ENCODE results near the gene TOR1B.
"Not testable (repeated sequence)": the region's sequence is repeated elsewhere in the genome, so short reads cannot be mapped to it uniquely, and the experiment has no call there.

Gene TOR1B

GRCh38 chr9:129785866-129786265 is 17.1 kb upstream of the TOR1B start:
- TF ChIP-seq MYNN (tag by site-specific recombination; IDR thresholded peaks at IDR 0.05; ENCODE audit: borderline replicate concordance) (no peak), ZNF785 (tag by site-specific recombination; IDR thresholded peaks at IDR 0.05) (no peak), ZBTB7A (tag by site-specific recombination; IDR thresholded peaks at IDR 0.05; ENCODE audit: low read depth) (no peak), ZNF248 (tag by site-specific recombination; IDR thresholded peaks at IDR 0.05) (no peak), REPIN1 (tag by site-specific recombination; IDR thresholded peaks at IDR 0.05; ENCODE audit: low read depth) (no peak)
- CTCF ChIA-PET, result interaction anchor here (0.7 to 12.1 kb wide), 8 partner anchors 47 to 646 kb away, joined by 3 to 253 read pairs (median 6); partner anchors contain the start of gene ASB6
- Histone ChIP-seq H3K27ac (ENCODE audit: extremely low read depth, low read depth, low read length) (no peak overlapping the region), H3K4me1 (ENCODE audit: control insufficient read depth, insufficient read depth, low read length) (no peaks in the 10 kb centered on the region), H3K4me3 (ENCODE audit: low read depth, low read length) (no peak overlapping the region), H3K36me3 (ENCODE audit: control insufficient read depth in 2 of 2, insufficient read depth in 1 of 2, low read length in 2 of 2) (no peaks in the 10 kb centered on the region), H3K9me3 (ENCODE audit: control insufficient read depth, insufficient read depth, low read depth, low read length) (no peaks in the 10 kb centered on the region)
- POLR2A ChIA-PET, result interaction anchor here (1.5 kb wide), 1 partner anchor 146 kb away, joined by 3 read pairs; no protein-coding TSS in a partner anchor

- no peaks in the 10 kb centered on the region for H3K4me1 ChIP-seq (ENCODE audit: control insufficient read depth, insufficient read depth, low read length)
- ChIA-PET POLR2A (interaction anchor here (1.5 to 1.8 kb wide), 2 partner anchors 49 to 146 kb away, joined by 3 to 4 read pairs; no protein-coding TSS in a partner anchor), CTCF (interaction anchor here (0.6 to 12.1 kb wide), 7 partner anchors 9 to 647 kb away, joined by 4 to 253 read pairs (median 6); no protein-coding TSS in a partner anchor)
- TF ChIP-seq KLF7 (tag by site-specific recombination; IDR thresholded peaks at IDR 0.05; ENCODE audit: borderline replicate concordance), result no peak
- TF ChIP-seq SP7 (tag by site-specific recombination; IDR thresholded peaks at IDR 0.05), result no peak
- no peak for TF ChIP-seq ZNF768 (tag by site-specific recombination; IDR thresholded peaks at IDR 0.05)
- no peak for TF ChIP-seq ZNF521 (tag by site-specific recombination; IDR thresholded peaks at IDR 0.05)
- H3K9me3 ChIP-seq (ENCODE audit: control insufficient read depth, insufficient read depth, low read depth, low read length), result no peaks in the 10 kb centered on the region
- H3K4me3 ChIP-seq (ENCODE audit: low read depth, low read length), result no peak overlapping the region
- H3K27ac ChIP-seq (ENCODE audit: extremely low read depth, low read depth, low read length), result no peak overlapping the region
- no peaks in the 10 kb centered on the region for H3K36me3 ChIP-seq (ENCODE audit: control insufficient read depth in 2 of 2, insufficient read depth in 1 of 2, low read length in 2 of 2)
These were observed 16.5 kb upstream of the TOR1B start for GRCh38 chr9:129786481-129786880.

GRCh38 chr9:129794549-129794948 is 8.4 kb upstream of the TOR1B start:
- Histone ChIP-seq H3K4me3 (ENCODE audit: low read depth, low read length) (no peak overlapping the region), H3K9me3 (ENCODE audit: control insufficient read depth, insufficient read depth, low read depth, low read length) (no peaks in the 10 kb centered on the region), H3K36me3 (ENCODE audit: control insufficient read depth in 2 of 2, insufficient read depth in 1 of 2, low read length in 2 of 2) (no peaks in the 10 kb centered on the region), H3K27ac (ENCODE audit: extremely low read depth, low read depth, low read length) (no peak overlapping the region), H3K4me1 (ENCODE audit: control insufficient read depth, insufficient read depth, low read length) (no peaks in the 10 kb centered on the region)
- TF ChIP-seq ZNF404 (tag by site-specific recombination; IDR thresholded peaks at IDR 0.05) (no peak), ZNF768 (tag by site-specific recombination; IDR thresholded peaks at IDR 0.05) (peak; percentile 23; the same call in 1 of the 2 replicates)
- ChIA-PET CTCF (interaction anchor here (0.7 to 1.5 kb wide), 2 partner anchors 13 to 56 kb away, joined by 3 to 9 read pairs; no protein-coding TSS in a partner anchor), POLR2A (no interaction called here)

GRCh38 chr9:129796029-129796428 is 7.0 kb upstream of the TOR1B start:
- H3K4me1 ChIP-seq (ENCODE audit: control insufficient read depth, insufficient read depth, low read length); H3K27ac ChIP-seq (ENCODE audit: extremely low read depth, low read depth, low read length); H3K9me3 ChIP-seq (ENCODE audit: control insufficient read depth, insufficient read depth, low read depth, low read length); POLR2A ChIA-PET; H3K4me3 ChIP-seq (ENCODE audit: low read depth, low read length); H3K36me3 ChIP-seq (ENCODE audit: control insufficient read depth in 2 of 2, insufficient read depth in 1 of 2, low read length in 2 of 2): not testable (repeated sequence)
- CTCF ChIA-PET, result interaction anchor here (1.0 kb wide), 1 partner anchor 70 kb away, joined by 3 read pairs; no protein-coding TSS in a partner anchor
- TF ChIP-seq ZNF335 (tag by site-specific recombination; conservative IDR thresholded peaks at IDR 0.05) (peak; percentile 91), ZNF121 (tag by site-specific recombination; IDR thresholded peaks at IDR 0.05) (peak; percentile 76)

GRCh38 chr9:129798973-129799372 is 4.0 kb upstream of the TOR1B start:
- Histone ChIP-seq H3K4me1 (ENCODE audit: control insufficient read depth, insufficient read depth, low read length) (no peaks in the 10 kb centered on the region), H3K4me3 (ENCODE audit: low read depth, low read length) (no peak overlapping the region), H3K36me3 (ENCODE audit: control insufficient read depth in 2 of 2, insufficient read depth in 1 of 2, low read length in 2 of 2) (peaks cover 0 to under 1% of the 10 kb centered on the region in 2 experiments; a peak in 1 of 3 replicates), H3K27ac (ENCODE audit: extremely low read depth, low read depth, low read length) (no peak overlapping the region), H3K9me3 (ENCODE audit: control insufficient read depth, insufficient read depth, low read depth, low read length) (no peaks in the 10 kb centered on the region)
- POLR2A ChIA-PET, result no interaction called here
- CTCF ChIA-PET, result interaction anchor here (0.7 to 2.0 kb wide), 3 partner anchors 8 to 72 kb away, joined by 3 to 6 read pairs (median 5); no protein-coding TSS in a partner anchor
- TF ChIP-seq, protein P1, sequence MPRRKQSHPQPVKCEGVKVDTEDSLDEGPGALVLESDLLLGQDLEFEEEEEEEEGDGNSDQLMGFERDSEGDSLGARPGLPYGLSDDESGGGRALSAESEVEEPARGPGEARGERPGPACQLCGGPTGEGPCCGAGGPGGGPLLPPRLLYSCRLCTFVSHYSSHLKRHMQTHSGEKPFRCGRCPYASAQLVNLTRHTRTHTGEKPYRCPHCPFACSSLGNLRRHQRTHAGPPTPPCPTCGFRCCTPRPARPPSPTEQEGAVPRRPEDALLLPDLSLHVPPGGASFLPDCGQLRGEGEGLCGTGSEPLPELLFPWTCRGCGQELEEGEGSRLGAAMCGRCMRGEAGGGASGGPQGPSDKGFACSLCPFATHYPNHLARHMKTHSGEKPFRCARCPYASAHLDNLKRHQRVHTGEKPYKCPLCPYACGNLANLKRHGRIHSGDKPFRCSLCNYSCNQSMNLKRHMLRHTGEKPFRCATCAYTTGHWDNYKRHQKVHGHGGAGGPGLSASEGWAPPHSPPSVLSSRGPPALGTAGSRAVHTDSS (tag by site-specific recombination; IDR thresholded peaks at IDR 0.05), result no peak
- TF ChIP-seq REPIN1 (tag by site-specific recombination; IDR thresholded peaks at IDR 0.05; ENCODE audit: low read depth), result no peak
- no peak for TF ChIP-seq ZNF280D (tag by site-specific recombination; IDR thresholded peaks at IDR 0.05)
- TF ChIP-seq ZNF18 (tag by site-specific recombination; IDR thresholded peaks at IDR 0.05), result no peak
- no peak for TF ChIP-seq ZSCAN23 (tag by site-specific recombination; IDR thresholded peaks at IDR 0.05)
- TF ChIP-seq ZNF626 (tag by site-specific recombination; IDR thresholded peaks at IDR 0.05), result no peak
- TF ChIP-seq OSR2 (tag by site-specific recombination; IDR thresholded peaks at IDR 0.05), result no peak
- TF ChIP-seq SETDB1 (IDR thresholded peaks at IDR 0.05; ENCODE audit: insufficient read length, low read length), result no peak
